Activated CD4-positive, alpha-beta T cell treated with anti-CD3 and anti-CD28 coated beads, Interleukin-2, amount 10 ng/mL, durations not matched to agents 24 days and 14 days (primary cell): ENCODE measurements around the gene CCDC117. TPM values are rescaled to one million over a fixed set of nuclear protein-coding genes. Genes with fewer than 3 reads are reported as not detected.
"Not testable (repeated sequence)": the region's sequence is repeated elsewhere in the genome, so short reads cannot be mapped to it uniquely, and the experiment has no call there.

Source experiments
- DNase-seq: peaks from one replicate; pipeline ENCODE4 v3.0.0; 2022
- H3K27ac Mint-ChIP-seq: one replicate; pipeline ENCODE4 v1.8.0; 2022; ENCODE audit warnings: mild to moderate bottlenecking, mixed read lengths
- H3K27me3 Mint-ChIP-seq: one replicate; pipeline ENCODE4 v1.8.0; 2022; ENCODE audit warnings: mixed read lengths
- H3K36me3 Mint-ChIP-seq: one replicate; pipeline ENCODE4 v1.8.0; 2022; ENCODE audit warnings: low read depth, mild to moderate bottlenecking, mixed read lengths
- H3K4me1 Mint-ChIP-seq: one replicate; pipeline ENCODE4 v1.8.0; 2021; ENCODE audit warnings: mixed read lengths
- H3K4me3 Mint-ChIP-seq: one replicate; pipeline ENCODE4 v1.8.0; 2022; ENCODE audit warnings: mild to moderate bottlenecking, moderate library complexity, mixed read lengths
- H3K9me3 Mint-ChIP-seq: one replicate; pipeline ENCODE4 v1.8.0; 2021; ENCODE audit warnings: mixed read lengths
- intact Hi-C: fragments of 100-400 bp; cut with micrococcal nuclease; formaldehyde crosslinking; loops from one replicate; pipeline ENCODE4 v1.15.1; 2023
- total RNA-seq: library from RNA; stranded (reverse); gene quantifications from 2 replicates; pipeline ENCODE4 v1.2.3, GENCODE V29; 2022

Gene CCDC117
- total RNA-seq, 1 donor from 2014 or later: 41.2 TPM

DNA sequence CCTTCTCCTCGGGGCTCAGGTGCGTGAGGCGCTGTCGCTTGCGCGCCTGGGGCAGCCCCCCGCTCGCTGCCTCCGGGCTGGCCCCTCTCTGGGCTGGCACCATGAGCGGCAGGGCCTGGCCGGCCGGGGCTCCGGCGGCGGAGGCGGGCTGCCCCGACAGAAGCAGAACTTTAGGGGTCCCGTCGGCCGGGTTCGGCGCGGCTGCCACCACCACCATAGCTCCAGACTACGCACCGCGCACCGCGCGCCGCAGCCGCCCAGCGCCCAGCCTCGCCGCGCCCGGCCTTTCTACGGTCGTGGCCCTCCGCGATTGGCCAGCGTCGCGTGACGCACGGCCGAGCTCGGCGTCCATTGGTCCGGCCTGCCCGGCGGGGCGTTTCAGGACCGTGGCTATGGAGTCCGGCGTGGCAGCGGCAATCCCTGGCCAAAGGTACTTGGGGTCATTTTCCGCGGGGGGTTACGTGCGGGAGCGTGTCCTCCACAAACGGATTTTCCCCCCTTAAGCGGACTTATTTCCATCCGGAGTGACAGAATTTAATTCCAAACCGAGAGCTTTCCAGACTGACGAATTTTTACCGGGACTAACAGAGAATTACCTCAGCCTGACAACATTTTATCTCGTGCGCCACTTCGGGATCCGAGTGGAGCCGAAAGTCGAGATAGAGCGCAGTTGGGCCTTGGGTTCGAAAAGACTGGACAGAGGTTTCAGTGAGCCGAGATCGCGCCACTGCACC is 28.0 kb downstream of the CCDC117 start, which contains the start of gene XBP1:
TSS of gene XBP1 (minus strand) at position 262 of the 734 bp plus-strand sequence.
- intact Hi-C loops: loop anchor here (1.0 kb wide), 1 partner anchor 58 kb away; the partner anchor contains the start of gene HSCB
- Mint-ChIP-seq H3K36me3 (peaks cover 58% of the 10 kb centered on the region), H3K27me3 (no peaks in the 10 kb centered on the region), H3K4me3 (peak within 1 kb of the TSS; percentile 89), H3K9me3 (no peaks in the 10 kb centered on the region), H3K27ac (peak within 1 kb of the TSS; percentile 95), H3K4me1 (peaks cover 41% of the 10 kb centered on the region)
- DNase-seq: peak; percentile 98

DNA sequence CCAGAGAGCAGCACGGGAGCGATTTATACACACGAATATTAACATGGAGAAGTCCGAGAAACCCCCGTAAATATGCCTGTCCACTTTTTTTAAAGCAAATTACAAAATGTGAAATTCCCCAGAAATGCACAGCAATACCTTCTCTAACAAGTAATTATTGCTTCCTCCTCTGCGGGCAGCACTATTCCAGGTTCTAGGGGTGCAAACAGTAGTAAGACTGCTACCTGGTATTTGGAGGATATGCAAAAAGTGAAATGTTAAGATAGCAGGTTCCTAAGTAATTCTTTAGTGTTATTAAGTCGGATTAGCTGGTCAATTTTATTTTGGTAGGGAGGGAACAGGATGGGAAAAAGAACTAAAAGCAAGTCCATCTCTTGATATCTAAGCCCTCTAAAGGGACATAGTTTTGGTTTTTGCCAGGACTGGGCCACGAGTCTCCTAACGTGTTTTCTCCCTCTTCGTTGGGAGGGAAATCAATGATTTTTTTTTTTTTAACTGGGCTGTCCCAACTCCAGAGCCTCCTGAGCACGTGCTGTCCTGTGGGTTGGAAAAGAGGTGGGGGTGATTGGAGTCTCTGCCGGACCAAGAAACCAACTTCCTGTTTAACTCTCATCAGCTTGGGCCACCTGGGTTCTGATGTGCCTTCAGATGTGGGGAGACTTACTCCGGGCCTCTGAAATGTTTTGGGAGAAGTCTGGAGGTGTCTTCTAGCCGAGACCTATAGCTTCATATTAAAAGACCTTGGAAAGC is 29.5 kb downstream of the CCDC117 start:
- intact Hi-C loops: loop anchor here (1.0 kb wide), 1 partner anchor 9 kb away; no protein-coding TSS in a partner anchor
- H3K9me3 Mint-ChIP-seq: no peaks in the 10 kb centered on the region
- H3K27me3 Mint-ChIP-seq: no peaks in the 10 kb centered on the region
- peaks cover 30% of the 10 kb centered on the region for H3K4me1 Mint-ChIP-seq
- DNase-seq: no peak
- peaks cover 47% of the 10 kb centered on the region for H3K36me3 Mint-ChIP-seq
- peak overlapping the region; percentile 89 for H3K27ac Mint-ChIP-seq
- peak overlapping the region; percentile 89 for H3K4me3 Mint-ChIP-seq

DNA sequence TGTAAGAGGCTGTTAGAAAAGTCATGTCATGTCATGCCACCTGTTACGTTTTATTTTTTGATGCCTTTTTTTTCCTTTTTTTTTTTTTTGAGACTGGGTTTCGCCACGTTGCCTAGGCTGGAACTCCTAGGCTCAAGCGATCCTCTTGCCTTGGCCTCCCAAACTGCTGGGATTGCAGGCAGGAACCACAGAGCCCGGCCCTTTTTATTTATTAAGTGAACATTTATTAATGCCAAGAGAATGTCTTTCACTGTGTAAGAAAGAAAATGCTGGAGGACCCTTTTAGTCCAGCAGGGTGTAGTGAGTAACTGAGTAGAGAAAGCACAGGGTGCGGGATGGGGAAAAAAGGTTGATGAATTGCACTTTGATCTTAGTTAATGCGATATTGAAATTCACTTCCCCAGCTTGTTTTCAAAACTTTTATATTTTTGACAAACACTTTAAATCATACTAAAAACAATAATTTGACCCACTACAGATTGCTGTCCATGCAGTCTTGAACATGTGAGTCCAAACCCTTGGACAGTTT is 30.2 kb downstream of the CCDC117 start:
- H3K4me3 Mint-ChIP-seq: peak overlapping the region; percentile 89
- H3K36me3 Mint-ChIP-seq: peaks cover 43% of the 10 kb centered on the region
- no peaks in the 10 kb centered on the region for H3K27me3 Mint-ChIP-seq
- peak overlapping the region; percentile 89 for H3K27ac Mint-ChIP-seq
- no peaks in the 10 kb centered on the region for H3K9me3 Mint-ChIP-seq
- intact Hi-C loops: loop anchor here (1.0 kb wide), 1 partner anchor 9 kb away; no protein-coding TSS in a partner anchor
- peaks cover 28% of the 10 kb centered on the region for H3K4me1 Mint-ChIP-seq
- no peak for DNase-seq

DNA sequence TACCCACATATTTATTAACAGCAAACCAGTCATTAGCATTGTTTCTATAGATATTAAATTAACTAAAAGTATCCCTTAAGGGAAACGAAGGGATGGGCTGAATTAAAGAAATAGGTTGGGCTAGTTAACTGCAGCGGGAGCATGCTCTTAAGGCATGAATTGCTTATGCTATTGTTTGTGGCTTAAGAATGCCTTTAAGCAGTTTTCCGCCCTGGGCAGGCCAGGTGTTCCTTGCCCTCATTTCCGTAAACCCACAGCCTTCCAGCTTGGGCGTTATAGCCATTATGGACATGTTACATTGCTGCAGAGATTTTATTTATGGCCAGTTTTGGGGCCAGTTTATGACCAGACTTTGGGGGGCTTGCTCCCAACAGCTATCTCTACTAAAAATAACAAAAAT is 32.9 kb downstream of the CCDC117 start:
- H3K9me3 Mint-ChIP-seq, H3K27ac Mint-ChIP-seq, DNase-seq, H3K4me3 Mint-ChIP-seq, H3K27me3 Mint-ChIP-seq, intact Hi-C loops: not testable (repeated sequence)
- H3K4me1 Mint-ChIP-seq: peaks cover 40% of the 10 kb centered on the region
- H3K36me3 Mint-ChIP-seq: peaks cover 36% of the 10 kb centered on the region

DNA sequence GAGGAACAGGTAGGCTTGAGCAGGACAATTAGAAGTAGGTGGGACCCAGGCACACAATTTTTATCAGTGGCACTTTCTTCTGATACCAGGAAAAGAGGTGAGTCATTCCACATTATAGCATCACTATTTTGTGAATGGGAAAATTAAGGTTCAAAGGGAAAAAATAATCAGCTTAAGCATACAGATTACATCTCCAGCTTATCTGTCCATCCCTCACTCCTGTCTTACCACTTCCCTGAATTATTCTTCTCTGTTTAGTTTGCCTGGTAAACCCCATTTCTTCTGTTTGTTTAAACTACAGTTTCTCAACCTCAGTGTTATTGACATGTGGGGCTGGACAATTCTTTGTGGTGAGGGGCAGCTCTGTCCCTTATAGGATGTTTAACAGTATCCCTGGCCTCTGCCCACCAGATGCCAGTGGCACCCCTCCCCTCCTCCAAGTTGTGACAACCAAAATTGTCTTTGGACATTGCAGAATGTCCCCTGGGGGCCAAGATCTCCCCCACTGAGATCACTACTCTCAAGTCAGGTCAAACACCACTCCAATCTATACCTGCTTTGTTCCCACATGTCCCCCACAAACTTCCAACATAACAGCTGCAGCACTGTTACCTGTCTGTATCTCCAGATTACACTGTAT is 36.3 kb downstream of the CCDC117 start:
- Mint-ChIP-seq H3K4me1 (peaks cover 58% of the 10 kb centered on the region), H3K27me3 (no peaks in the 10 kb centered on the region), H3K27ac (peak overlapping the region; percentile 58), H3K9me3 (no peaks in the 10 kb centered on the region), H3K36me3 (peaks cover 39% of the 10 kb centered on the region), H3K4me3 (peak overlapping the region; percentile 47)
- intact Hi-C loops: no loop called here
- no peak for DNase-seq

DNA sequence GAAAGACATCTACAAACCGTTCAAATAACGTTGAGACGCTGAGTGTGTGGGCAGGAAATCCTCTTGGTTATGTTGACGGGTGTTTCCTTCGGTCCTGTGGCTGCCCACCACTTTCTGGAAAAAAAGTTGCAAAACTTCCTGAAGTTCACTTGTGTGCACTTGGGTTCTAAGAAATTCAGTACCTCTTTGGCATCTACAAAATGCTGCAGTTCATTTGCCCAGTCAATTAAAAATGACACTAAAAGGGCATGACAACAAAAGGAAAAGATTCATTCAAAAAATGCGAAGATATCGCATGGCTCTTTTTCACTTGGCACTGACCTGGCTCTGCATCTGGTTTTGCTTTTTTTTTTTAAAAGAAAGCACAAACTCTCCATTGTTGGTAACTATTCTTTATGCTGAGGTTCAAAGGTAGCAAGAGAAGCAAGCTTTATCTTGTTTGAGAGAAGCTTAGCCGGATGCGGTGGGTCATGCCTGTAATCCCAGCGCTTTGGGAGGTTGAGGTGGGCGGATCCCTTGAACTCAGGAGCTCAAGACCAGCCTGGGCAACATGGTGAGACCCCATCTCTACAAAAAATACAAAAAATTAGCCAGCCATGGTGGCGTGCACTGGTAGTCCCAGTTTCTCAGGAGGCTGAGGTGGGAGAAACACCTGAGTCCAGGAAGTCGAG is 38.5 kb downstream of the CCDC117 start:
- H3K4me3 Mint-ChIP-seq: peak overlapping the region; percentile 73
- H3K9me3 Mint-ChIP-seq: no peaks in the 10 kb centered on the region
- no peaks in the 10 kb centered on the region for H3K27me3 Mint-ChIP-seq
- H3K27ac Mint-ChIP-seq: peak overlapping the region; percentile 89
- peaks cover 76% of the 10 kb centered on the region for H3K4me1 Mint-ChIP-seq
- peak; percentile 89 for DNase-seq
- intact Hi-C loops: loop anchor here (1.0 to 5.0 kb wide), 3 partner anchors 9 to 98 kb away; partner anchors contain the start of gene CCDC117
- H3K36me3 Mint-ChIP-seq: peaks cover 51% of the 10 kb centered on the region

DNA sequence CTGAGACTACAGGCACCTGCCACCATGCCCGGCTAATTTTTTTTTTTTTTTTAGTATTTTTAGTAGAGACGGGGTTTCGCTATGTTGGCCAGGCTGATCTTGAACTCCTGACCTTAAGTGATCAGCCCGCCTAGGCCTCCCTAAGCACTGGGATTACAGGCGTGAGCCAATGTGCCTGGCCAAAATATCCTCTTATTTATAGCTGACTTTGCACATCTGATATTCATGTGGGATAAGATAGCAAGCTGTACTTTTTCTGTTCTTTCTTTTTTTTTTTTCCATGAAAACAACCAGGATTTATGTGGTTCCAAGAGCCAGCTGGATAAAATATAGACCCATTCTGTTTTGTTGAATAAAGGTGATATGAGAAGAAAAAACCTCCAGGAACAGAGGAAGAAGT is 40.0 kb downstream of the CCDC117 start:
- H3K9me3 Mint-ChIP-seq: no peaks in the 10 kb centered on the region
- peaks cover 51% of the 10 kb centered on the region for H3K36me3 Mint-ChIP-seq
- peak overlapping the region; percentile 89 for H3K27ac Mint-ChIP-seq
- H3K4me3 Mint-ChIP-seq: peak overlapping the region; percentile 73
- no peak for DNase-seq
- peaks cover 79% of the 10 kb centered on the region for H3K4me1 Mint-ChIP-seq
- no peaks in the 10 kb centered on the region for H3K27me3 Mint-ChIP-seq
- intact Hi-C loops: loop anchor here (1.0 to 5.0 kb wide), 3 partner anchors 14 to 138 kb away; partner anchors contain the start of gene CCDC117

DNA sequence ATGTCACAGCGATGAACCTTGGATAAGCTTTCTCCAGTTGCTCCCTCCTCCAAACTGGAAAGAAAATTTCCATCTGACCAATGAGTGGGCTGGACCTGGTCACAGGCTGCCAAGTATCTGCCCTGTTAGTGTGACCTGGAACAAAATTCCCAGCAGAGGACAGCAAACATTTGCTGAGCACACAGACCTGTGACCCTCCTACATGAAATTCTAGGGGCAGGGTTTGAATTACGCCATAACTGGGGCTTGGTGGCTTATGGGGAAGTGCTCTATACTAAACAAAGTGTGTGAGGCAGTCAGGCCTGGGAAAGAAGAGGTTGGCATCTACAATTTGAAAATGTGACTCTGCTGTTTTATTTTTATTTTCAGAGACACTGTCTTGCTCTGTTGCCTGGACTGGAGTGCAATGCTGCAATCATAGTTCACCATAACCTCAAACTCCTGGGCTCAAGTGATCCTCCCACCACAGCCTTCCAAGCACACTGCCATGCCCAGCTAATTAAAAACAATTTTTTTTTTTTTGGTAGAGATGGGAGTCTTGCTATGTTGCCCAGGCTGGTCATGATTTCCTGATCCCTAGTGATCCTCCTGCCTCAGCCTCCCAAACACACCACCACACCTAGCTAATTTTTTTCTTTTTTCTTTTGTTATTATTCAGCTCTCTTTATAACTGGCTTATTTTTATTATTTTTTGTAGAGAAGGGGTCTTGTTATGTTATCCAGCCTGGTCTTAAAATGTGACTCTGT is 41.5 kb downstream of the CCDC117 start:
- peak overlapping the region; percentile 22 for H3K27ac Mint-ChIP-seq
- H3K4me3 Mint-ChIP-seq: peak overlapping the region; percentile 19
- peaks cover 84% of the 10 kb centered on the region for H3K4me1 Mint-ChIP-seq
- intact Hi-C loops: loop anchor here (2.0 to 5.0 kb wide), 2 partner anchors 15 to 42 kb away; partner anchors contain the start of gene CCDC117
- H3K36me3 Mint-ChIP-seq: peaks cover 43% of the 10 kb centered on the region
- H3K9me3 Mint-ChIP-seq: no peaks in the 10 kb centered on the region
- DNase-seq: no peak
- no peaks in the 10 kb centered on the region for H3K27me3 Mint-ChIP-seq

DNA sequence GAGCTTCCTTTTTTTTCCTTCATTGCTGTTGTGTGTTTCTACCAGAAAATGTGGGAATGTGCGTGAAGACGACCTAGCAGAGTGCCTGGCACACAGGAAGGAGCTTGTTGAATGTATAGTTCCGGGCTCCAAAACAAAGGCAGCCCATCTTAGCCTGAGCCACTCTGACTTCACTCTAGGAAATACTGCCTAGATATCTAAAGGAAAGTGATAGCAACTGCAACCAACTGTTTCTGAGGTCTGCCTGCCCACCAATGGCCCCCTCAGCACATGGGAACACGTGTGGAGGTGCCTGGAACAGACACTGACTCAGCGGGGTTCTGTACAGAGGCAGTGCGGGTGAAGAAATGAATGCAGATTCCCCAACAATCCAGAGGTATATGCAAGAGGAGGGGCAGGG is 42.6 kb downstream of the CCDC117 start:
- peaks cover 84% of the 10 kb centered on the region for H3K4me1 Mint-ChIP-seq
- no peaks in the 10 kb centered on the region for H3K27me3 Mint-ChIP-seq
- peaks cover 41% of the 10 kb centered on the region for H3K36me3 Mint-ChIP-seq
- no peak for DNase-seq
- peak overlapping the region; percentile 11 for H3K27ac Mint-ChIP-seq
- peak overlapping the region; percentile 3 for H3K4me3 Mint-ChIP-seq
- intact Hi-C loops: no loop called here
- no peaks in the 10 kb centered on the region for H3K9me3 Mint-ChIP-seq

DNA sequence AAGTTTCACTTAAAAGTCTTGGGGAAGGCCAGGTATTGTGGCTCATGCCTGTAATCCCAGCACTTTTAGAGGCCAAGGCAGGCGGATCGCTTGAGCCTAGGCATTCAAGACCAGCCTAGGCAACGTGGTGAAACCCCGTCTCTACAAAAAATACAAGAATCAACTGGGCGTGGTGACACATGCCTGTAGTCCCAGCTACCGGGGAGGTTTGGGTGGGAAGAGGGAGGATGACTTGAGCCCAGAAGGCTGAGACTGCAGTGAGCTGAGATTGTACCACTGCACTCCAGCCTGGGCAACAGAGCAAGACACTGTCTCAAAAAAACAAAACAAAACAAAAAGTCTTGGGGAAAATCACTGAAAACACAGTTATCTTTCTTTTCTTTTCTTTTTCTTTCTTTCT is 43.2 kb downstream of the CCDC117 start:
- no peaks in the 10 kb centered on the region for H3K27me3 Mint-ChIP-seq
- H3K4me3 Mint-ChIP-seq: no peak overlapping the region
- no peaks in the 10 kb centered on the region for H3K9me3 Mint-ChIP-seq
- no peak overlapping the region for H3K27ac Mint-ChIP-seq
- H3K4me1 Mint-ChIP-seq: peaks cover 78% of the 10 kb centered on the region
- no peak for DNase-seq
- peaks cover 38% of the 10 kb centered on the region for H3K36me3 Mint-ChIP-seq
- intact Hi-C loops: no loop called here

DNA sequence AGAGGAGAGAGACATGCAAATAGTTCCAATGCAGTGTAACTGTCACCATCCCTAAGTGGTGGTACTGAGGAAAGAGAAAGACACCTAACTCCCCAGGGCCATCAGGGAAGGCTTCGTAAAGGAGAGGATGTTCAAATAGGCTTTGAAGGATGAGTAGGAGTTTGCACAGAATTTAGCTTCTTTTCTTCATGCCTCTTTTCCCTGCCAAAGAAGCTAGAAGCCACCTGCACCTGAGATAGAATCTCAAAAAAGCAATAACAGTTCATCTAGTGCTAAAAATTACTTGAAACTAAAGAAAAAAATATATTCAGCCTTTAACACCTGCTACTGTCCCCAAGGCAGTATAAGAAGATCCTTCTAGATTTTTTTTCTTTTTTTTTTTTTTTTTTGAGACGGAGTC is 44.6 kb downstream of the CCDC117 start:
- intact Hi-C loops: no loop called here
- Mint-ChIP-seq H3K9me3 (no peaks in the 10 kb centered on the region), H3K4me1 (peaks cover 78% of the 10 kb centered on the region), H3K27ac (peak overlapping the region; percentile 60), H3K27me3 (no peaks in the 10 kb centered on the region), H3K36me3 (peaks cover 41% of the 10 kb centered on the region), H3K4me3 (no peak overlapping the region)
- DNase-seq: no peak

DNA sequence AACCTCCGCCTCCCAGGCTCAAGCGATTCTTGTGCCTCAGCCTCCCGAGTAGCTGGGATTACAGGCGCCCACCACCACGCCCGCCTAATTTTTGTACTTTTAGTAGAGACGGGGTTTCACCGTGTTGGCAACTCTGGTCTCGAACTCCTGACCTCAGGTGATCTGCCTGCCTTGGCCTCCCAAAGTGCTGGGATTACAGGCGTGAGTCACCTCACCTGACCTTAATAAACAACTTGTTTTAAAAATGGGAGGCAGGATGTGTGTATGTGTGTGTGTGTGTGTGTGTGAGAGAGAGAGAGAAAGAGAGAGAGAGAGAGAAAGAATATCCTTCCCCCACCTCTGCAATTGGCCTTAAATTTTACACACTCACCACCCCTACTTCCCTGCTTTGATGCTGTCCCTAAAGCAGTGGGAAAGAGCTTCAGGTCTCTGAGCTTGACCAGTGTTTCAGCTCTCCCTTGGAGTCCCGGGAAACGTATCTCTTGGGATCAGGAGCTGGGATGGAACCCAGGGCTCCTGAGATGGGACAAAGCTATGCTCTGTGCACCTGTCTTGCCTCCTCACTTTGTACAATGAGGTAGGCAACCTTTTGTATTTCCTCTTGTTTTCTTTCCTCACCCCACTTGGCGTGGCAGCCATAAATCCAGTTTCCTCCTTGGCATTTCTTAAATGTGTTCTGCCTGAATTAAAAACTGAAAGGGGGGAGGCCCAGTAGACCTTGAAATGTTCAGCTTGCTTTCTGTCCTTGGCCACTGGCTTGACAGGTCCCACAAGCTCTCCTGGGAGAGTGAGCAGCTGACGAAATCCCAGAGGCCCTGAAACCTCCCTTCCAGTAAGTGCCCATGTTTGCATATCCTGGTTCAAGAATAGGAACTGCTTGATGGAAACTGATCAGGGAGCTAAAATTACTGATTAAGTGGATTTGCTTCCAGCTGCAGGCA is 45.7 kb downstream of the CCDC117 start:
- H3K4me1 Mint-ChIP-seq: peaks cover 78% of the 10 kb centered on the region
- H3K27me3 Mint-ChIP-seq: no peaks in the 10 kb centered on the region
- H3K36me3 Mint-ChIP-seq: peaks cover 38% of the 10 kb centered on the region
- H3K27ac Mint-ChIP-seq: peak overlapping the region; percentile 78
- no peak for DNase-seq
- H3K9me3 Mint-ChIP-seq: no peaks in the 10 kb centered on the region
- H3K4me3 Mint-ChIP-seq: peak overlapping the region; percentile 50
- intact Hi-C loops: no loop called here
